ENCODE results near the gene RRM2. TPM values are rescaled to one million over a fixed set of nuclear protein-coding genes. Genes with fewer than 3 reads are reported as not detected.
"Not testable (repeated sequence)": the region's sequence is repeated elsewhere in the genome, so short reads cannot be mapped to it uniquely, and the experiment has no call there.

The RRM2 gene
- total RNA-seq, 2 donors from 2014 or later = 0.08 to 0.63 TPM

GRCh38 chr2:10141736-10142639 lies 19.4 kb downstream of the RRM2 start:
- no peaks in the 10 kb centered on the region for H3K9me3 ChIP-seq
- H3K27me3 ChIP-seq = no peaks in the 10 kb centered on the region
- DNase-seq (ENCODE audit: low spot score) = no peak
- H3K27ac ChIP-seq = no peak overlapping the region
- TF ChIP-seq, protein P1, sequence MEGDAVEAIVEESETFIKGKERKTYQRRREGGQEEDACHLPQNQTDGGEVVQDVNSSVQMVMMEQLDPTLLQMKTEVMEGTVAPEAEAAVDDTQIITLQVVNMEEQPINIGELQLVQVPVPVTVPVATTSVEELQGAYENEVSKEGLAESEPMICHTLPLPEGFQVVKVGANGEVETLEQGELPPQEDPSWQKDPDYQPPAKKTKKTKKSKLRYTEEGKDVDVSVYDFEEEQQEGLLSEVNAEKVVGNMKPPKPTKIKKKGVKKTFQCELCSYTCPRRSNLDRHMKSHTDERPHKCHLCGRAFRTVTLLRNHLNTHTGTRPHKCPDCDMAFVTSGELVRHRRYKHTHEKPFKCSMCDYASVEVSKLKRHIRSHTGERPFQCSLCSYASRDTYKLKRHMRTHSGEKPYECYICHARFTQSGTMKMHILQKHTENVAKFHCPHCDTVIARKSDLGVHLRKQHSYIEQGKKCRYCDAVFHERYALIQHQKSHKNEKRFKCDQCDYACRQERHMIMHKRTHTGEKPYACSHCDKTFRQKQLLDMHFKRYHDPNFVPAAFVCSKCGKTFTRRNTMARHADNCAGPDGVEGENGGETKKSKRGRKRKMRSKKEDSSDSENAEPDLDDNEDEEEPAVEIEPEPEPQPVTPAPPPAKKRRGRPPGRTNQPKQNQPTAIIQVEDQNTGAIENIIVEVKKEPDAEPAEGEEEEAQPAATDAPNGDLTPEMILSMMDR (IDR thresholded peaks at IDR 0.05) = peak; percentile 26 to 62
- no peaks in the 10 kb centered on the region for H3K36me3 ChIP-seq
- no peak overlapping the region for H3K4me3 ChIP-seq
- peaks cover 0 to 18% of the 10 kb centered on the region in 2 donors for H3K4me1 ChIP-seq

GRCh38 chr2:10142640-10142965 lies 20.1 kb downstream of the RRM2 start:
- Histone ChIP-seq H3K27ac (no peak overlapping the region), H3K4me3 (no peak overlapping the region), H3K36me3 (no peaks in the 10 kb centered on the region), H3K27me3 (no peaks in the 10 kb centered on the region), H3K9me3 (no peaks in the 10 kb centered on the region), H3K4me1 (peaks cover 0 to 18% of the 10 kb centered on the region in 2 donors)
- TF ChIP-seq, protein P1 (IDR thresholded peaks at IDR 0.05) = no peak
- no peak for DNase-seq (ENCODE audit: low spot score)

- H3K36me3 ChIP-seq = no peaks in the 10 kb centered on the region
- TF ChIP-seq, protein P1 (IDR thresholded peaks at IDR 0.05) = no peak
- no peak overlapping the region for H3K27ac ChIP-seq
Observed at GRCh38 chr2:10144771-10145518, 22.4 kb downstream of the RRM2 start.

GRCh38 chr2:10145519-10146357 lies 23.2 kb downstream of the RRM2 start:
- no peak for DNase-seq (ENCODE audit: low spot score)
- H3K4me3 ChIP-seq = no peak overlapping the region
- TF ChIP-seq, protein P1 (IDR thresholded peaks at IDR 0.05) = no peak
- H3K9me3 ChIP-seq = no peaks in the 10 kb centered on the region
- no peaks in the 10 kb centered on the region for H3K36me3 ChIP-seq
- H3K27ac ChIP-seq = no peak overlapping the region
- H3K27me3 ChIP-seq = no peaks in the 10 kb centered on the region
- peaks cover 0 to 18% of the 10 kb centered on the region in 2 donors for H3K4me1 ChIP-seq

More at GRCh38 chr2:10144771-10145518, 22.4 kb downstream of the RRM2 start:
- Histone ChIP-seq H3K27me3 (no peaks in the 10 kb centered on the region), H3K9me3 (no peaks in the 10 kb centered on the region), H3K4me3 (no peak overlapping the region), H3K4me1 (peaks cover 0 to 18% of the 10 kb centered on the region in 2 donors)
- DNase-seq (ENCODE audit: low spot score) = no peak

- TF ChIP-seq, protein P1 (IDR thresholded peaks at IDR 0.05) = no peak
- H3K27ac ChIP-seq = no peak overlapping the region
- no peaks in the 10 kb centered on the region for H3K36me3 ChIP-seq
- no peak for DNase-seq (ENCODE audit: low spot score)
- H3K27me3 ChIP-seq = no peaks in the 10 kb centered on the region
- no peak overlapping the region for H3K4me3 ChIP-seq
- H3K9me3 ChIP-seq = no peaks in the 10 kb centered on the region
- H3K4me1 ChIP-seq = peaks cover 0 to 18% of the 10 kb centered on the region in 2 donors
Observed at GRCh38 chr2:10146366-10147005, 23.9 kb downstream of the RRM2 start.

- DNase-seq (ENCODE audit: low spot score); H3K27ac ChIP-seq; H3K9me3 ChIP-seq; H3K27me3 ChIP-seq; H3K36me3 ChIP-seq; H3K4me3 ChIP-seq: not testable (repeated sequence)
- peaks cover 0 to 18% of the 10 kb centered on the region in 2 donors for H3K4me1 ChIP-seq
Observed at GRCh38 chr2:10147050-10147660, 24.6 kb downstream of the RRM2 start.

All from right atrium auricular region (tissue), 2 donors.